Ramos (cell line): ENCODE results near the gene AGPAT2.

Source experiments
- in situ Hi-C: fragments of 300-500 bp; cut with MboI; formaldehyde crosslinking; loops from one replicate; pipeline ENCODE4 v1.14.3; 2022; ENCODE audit warnings: low sequenced_read_pairs; ENCODE audit not compliant: unreplicated experiment

AGPAT2 gene

GRCh38 chr9:136686794-136687711 is at the start of gene AGPAT2:
TSS of gene AGPAT2 (minus strand) at chr9:136687457. CDS start at chr9:136687357, 100 bp downstream.
- in situ Hi-C loops, result no loop called here

- in situ Hi-C loops, result no loop called here
Observed at GRCh38 chr9:136735812-136736480, 48.7 kb upstream of the AGPAT2 start.

GRCh38 chr9:136734837-136735496 is 47.7 kb upstream of the AGPAT2 start:
- in situ Hi-C loops, result no loop called here

GRCh38 chr9:136733611-136734010 is 46.4 kb upstream of the AGPAT2 start:
- in situ Hi-C loops, result no loop called here

GRCh38 chr9:136732444-136733178 is 45.4 kb upstream of the AGPAT2 start:
- in situ Hi-C loops, result no loop called here

- in situ Hi-C loops, result no loop called here
Observed at GRCh38 chr9:136729926-136730325, 42.7 kb upstream of the AGPAT2 start.

GRCh38 chr9:136729144-136729543 is 41.9 kb upstream of the AGPAT2 start:
- in situ Hi-C loops, result no loop called here

GRCh38 chr9:136728548-136729123 is 41.4 kb upstream of the AGPAT2 start:
- in situ Hi-C loops, result no loop called here

GRCh38 chr9:136728080-136728547 is 40.9 kb upstream of the AGPAT2 start:
- in situ Hi-C loops, result no loop called here

GRCh38 chr9:136726631-136727191 is 39.5 kb upstream of the AGPAT2 start:
- in situ Hi-C loops, result no loop called here

- in situ Hi-C loops, result no loop called here
Observed at GRCh38 chr9:136726118-136726517, 38.9 kb upstream of the AGPAT2 start.

- in situ Hi-C loops, result no loop called here
Observed at GRCh38 chr9:136725612-136726011, 38.4 kb upstream of the AGPAT2 start.

GRCh38 chr9:136724772-136725171 is 37.5 kb upstream of the AGPAT2 start:
- in situ Hi-C loops, result no loop called here

- in situ Hi-C loops, result no loop called here
Observed at GRCh38 chr9:136723989-136724388, 36.7 kb upstream of the AGPAT2 start.

- in situ Hi-C loops, result no loop called here
Observed at GRCh38 chr9:136723362-136723976, 36.2 kb upstream of the AGPAT2 start.

- in situ Hi-C loops, result no loop called here
Observed at GRCh38 chr9:136722969-136723356, 35.7 kb upstream of the AGPAT2 start.

- in situ Hi-C loops, result no loop called here
Observed at GRCh38 chr9:136722093-136722968, 35.1 kb upstream of the AGPAT2 start.
